OCI-LY3 (cell line): ENCODE results near the gene ANKRD17.

Source experiments
- H2AFZ ChIP-seq: fragments of 200-600, 300-600 bp; shearing (Covaris generic); 2 replicates; pipeline ENCODE4 v1.6.0; 2014; ENCODE audit warnings: antibody characterized with exemption, low read depth, low read length
- H3K27ac ChIP-seq: fragments of 200-600, 300-600 bp; sonication (generic); 2 replicates; pipeline ENCODE4 v1.5.1; 2014; ENCODE audit warnings: mild to moderate bottlenecking, low read length, moderate library complexity, mixed read lengths
- H3K27me3 ChIP-seq: fragments of 200-600, 300-600 bp; sonication (generic); 2 replicates; pipeline ENCODE4 v1.6.1; 2014; ENCODE audit warnings: low read depth, low read length, mixed read lengths
- H3K36me3 ChIP-seq: fragments of 200-600, 300-600 bp; sonication (generic); replicated peaks from 2 replicates; pipeline ENCODE3; 2014; ENCODE audit warnings: low read depth, low read length, mixed read lengths
- H3K4me1 ChIP-seq: fragments of 300-600, 200-600 bp; sonication (generic); 2 replicates; pipeline ENCODE4 v1.6.1; 2014; ENCODE audit warnings: low read length, mixed read lengths
- H3K4me2 ChIP-seq: fragments of 200-600, 300-600 bp; sonication (generic); 2 replicates; pipeline ENCODE4 v1.6.1; 2014; ENCODE audit warnings: low read length, mixed read lengths
- H3K4me3 ChIP-seq: fragments of 300-600, 200-600 bp; sonication (generic); 2 replicates; pipeline ENCODE4 v1.5.1; 2014; ENCODE audit warnings: antibody characterized with exemption, mild to moderate bottlenecking, low read length, moderate library complexity
- H3K79me2 ChIP-seq: fragments of 300-600, 200-600 bp; shearing (Covaris generic); 2 replicates; pipeline ENCODE4 v1.6.1; 2014; ENCODE audit warnings: mild to moderate bottlenecking, low read length, mixed read lengths
- H3K9ac ChIP-seq: fragments of 300-600, 200-600 bp; shearing (Covaris generic); 2 replicates; pipeline ENCODE4 v1.6.0; 2014; ENCODE audit warnings: mild to moderate bottlenecking, low read length, moderate library complexity
- H3K9me3 ChIP-seq: fragments of 200-600, 300-600 bp; shearing (Covaris generic); 2 replicates; pipeline ENCODE4 v1.6.1; 2014; ENCODE audit warnings: low read length, mixed read lengths; ENCODE audit not compliant: insufficient read depth
- H4K20me1 ChIP-seq: fragments of 200-600, 300-600 bp; sonication (generic); 2 replicates; pipeline ENCODE4 v1.6.1; 2016; ENCODE audit warnings: low read length, mixed read lengths; ENCODE audit not compliant: insufficient read depth
- CTCF ChIP-seq: fragments of 200-600, 300-600 bp; sonication (generic); IDR thresholded peaks from 2 replicates; pipeline ENCODE4 v1.5.1; 2014; ENCODE audit warnings: antibody characterized with exemption, low read length, low read depth
- EZH2phosphoT487 ChIP-seq: fragments of 200-600 bp; shearing (Covaris generic); IDR thresholded peaks from 2 replicates; pipeline ENCODE4 v1.6.1; 2018; ENCODE audit warnings: antibody characterized with exemption, mixed run types, low read depth

ANKRD17 gene

DNA sequence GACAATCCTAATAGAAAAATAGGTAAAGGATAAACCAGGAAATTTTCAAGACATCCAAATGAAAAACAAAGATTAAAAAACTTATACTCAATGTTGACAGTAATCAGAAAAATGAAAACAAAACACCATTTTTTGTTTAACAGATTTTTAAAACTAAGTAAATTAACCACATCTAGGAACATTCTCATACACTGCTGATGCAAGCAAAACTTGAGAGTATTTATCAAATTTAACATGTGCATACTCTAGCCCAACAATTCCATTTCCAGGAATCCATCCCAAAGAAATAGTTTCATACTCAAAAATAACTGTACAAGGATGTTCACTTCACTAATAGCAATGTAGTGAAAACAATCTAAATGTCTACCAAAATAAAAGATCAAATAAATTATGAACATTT is 11.5 kb downstream of the ANKRD17 start:
- H3K4me2 ChIP-seq, result no peak overlapping the region
- no peak overlapping the region for H3K9ac ChIP-seq
- H3K27me3 ChIP-seq, result no peaks in the 10 kb centered on the region
- no peak overlapping the region for H3K4me3 ChIP-seq
- no peak overlapping the region for H2AFZ ChIP-seq
- TF ChIP-seq EZH2phosphoT487, result no peak
- no peak for TF ChIP-seq CTCF
- H3K79me2 ChIP-seq, result peaks cover 100% of the 10 kb centered on the region
- H4K20me1 ChIP-seq, result peaks cover 88% of the 10 kb centered on the region
- peaks cover 5% of the 10 kb centered on the region for H3K36me3 ChIP-seq
- H3K9me3 ChIP-seq, result no peaks in the 10 kb centered on the region
- peaks cover 13% of the 10 kb centered on the region for H3K4me1 ChIP-seq
- no peak overlapping the region for H3K27ac ChIP-seq

- no peak overlapping the region for H2AFZ ChIP-seq
- H3K36me3 ChIP-seq, result peaks cover 5% of the 10 kb centered on the region
- no peak overlapping the region for H3K9ac ChIP-seq
- H3K4me3 ChIP-seq, result no peak overlapping the region
- TF ChIP-seq CTCF (no peak), EZH2phosphoT487 (no peak)
- no peak overlapping the region for H3K4me2 ChIP-seq
- H3K79me2 ChIP-seq, result peaks cover 100% of the 10 kb centered on the region
- H3K9me3 ChIP-seq, result no peaks in the 10 kb centered on the region
- H3K27ac ChIP-seq, result no peak overlapping the region
- no peaks in the 10 kb centered on the region for H3K27me3 ChIP-seq
- H3K4me1 ChIP-seq, result peaks cover 13% of the 10 kb centered on the region
- peaks cover 86% of the 10 kb centered on the region for H4K20me1 ChIP-seq
Observed at GRCh38 chr4:73245955-73246354, 12.6 kb downstream of the ANKRD17 start.

DNA sequence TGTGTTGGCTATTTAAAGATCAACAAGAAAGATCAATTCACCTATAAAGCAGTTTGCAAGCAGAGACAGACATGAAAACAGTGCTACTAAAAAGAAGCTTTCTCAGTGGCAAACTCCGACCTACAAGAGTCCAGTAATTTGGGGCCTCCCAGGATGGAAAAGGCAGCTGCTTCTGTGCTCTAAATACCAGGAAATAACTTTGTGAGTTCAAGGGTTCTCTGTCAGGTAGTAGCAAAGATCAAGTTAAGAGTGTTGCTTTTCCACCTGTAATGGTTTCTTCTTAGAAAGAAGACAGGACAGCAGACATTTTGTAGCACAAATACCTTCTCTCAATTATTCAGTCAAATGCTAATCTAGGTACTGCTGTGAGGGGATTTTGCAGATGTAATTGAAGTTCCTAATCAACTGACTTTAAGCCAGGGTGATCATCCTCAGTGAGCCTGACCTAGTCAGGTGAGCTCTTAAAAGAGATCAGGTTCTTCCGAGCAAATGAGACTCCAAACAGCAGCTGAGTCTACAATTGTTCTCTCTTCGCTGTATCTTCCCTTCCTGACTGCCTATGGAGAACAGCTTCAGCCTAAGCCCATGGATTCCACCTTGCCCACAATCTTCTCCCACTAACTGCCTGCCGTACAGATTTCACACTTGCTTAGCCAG is 13.5 kb downstream of the ANKRD17 start:
- Histone ChIP-seq H4K20me1 (peaks cover 84% of the 10 kb centered on the region), H3K4me1 (peaks cover 13% of the 10 kb centered on the region), H3K4me2 (no peak overlapping the region), H3K79me2 (peaks cover 100% of the 10 kb centered on the region), H3K36me3 (peaks cover 5% of the 10 kb centered on the region), H3K9ac (no peak overlapping the region), H3K9me3 (no peaks in the 10 kb centered on the region), H3K27me3 (no peaks in the 10 kb centered on the region), H3K27ac (no peak overlapping the region), H2AFZ (no peak overlapping the region), H3K4me3 (no peak overlapping the region)
- no peak for TF ChIP-seq CTCF
- TF ChIP-seq EZH2phosphoT487, result no peak

- Histone ChIP-seq H3K4me3 (no peak overlapping the region), H3K27me3 (no peaks in the 10 kb centered on the region), H3K4me1 (no peaks in the 10 kb centered on the region), H3K9ac (no peak overlapping the region), H3K9me3 (no peaks in the 10 kb centered on the region), H3K27ac (no peak overlapping the region), H3K4me2 (no peak overlapping the region), H2AFZ (no peak overlapping the region), H3K36me3 (peaks cover 37% of the 10 kb centered on the region), H4K20me1 (peaks cover 50% of the 10 kb centered on the region), H3K79me2 (peaks cover 96% of the 10 kb centered on the region)
- TF ChIP-seq CTCF (no peak), EZH2phosphoT487 (no peak)
Observed at GRCh38 chr4:73237044-73237443, 21.6 kb downstream of the ANKRD17 start.
